ENCODE data around the gene COX7B2. TPM values are rescaled to one million over a fixed set of nuclear protein-coding genes. Genes with fewer than 3 reads are reported as not detected.

The COX7B2 gene
- total RNA-seq, 1 donor from 2014 or later: not detected

DNA sequence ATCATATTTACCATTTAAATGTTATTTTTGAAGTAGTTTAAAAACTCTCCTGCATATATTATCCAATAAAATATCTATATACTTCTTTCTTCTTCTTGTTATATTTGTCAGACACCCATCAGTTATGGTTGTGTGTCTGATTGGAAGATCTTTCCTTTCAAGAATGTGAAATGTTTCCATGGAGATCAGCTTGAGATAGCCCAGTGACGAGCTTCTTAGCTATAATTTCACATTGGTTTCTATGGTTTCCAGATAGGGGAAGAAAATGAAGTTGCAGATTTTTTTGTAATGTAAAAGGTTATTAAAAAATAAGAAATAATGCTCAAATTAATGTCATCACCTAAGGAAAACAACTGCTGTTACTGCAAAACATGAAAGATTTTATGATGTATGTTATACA is 189.0 kb downstream of the COX7B2 start:
- no peak overlapping the region for H3K4me3 ChIP-seq (ENCODE audit: low read depth, low read length)
- no peaks in the 10 kb centered on the region for H3K36me3 ChIP-seq (ENCODE audit: control insufficient read depth, insufficient read depth, low read length)
- no peak for DNase-seq (ENCODE audit: low read depth)
- TF ChIP-seq, protein P1, sequence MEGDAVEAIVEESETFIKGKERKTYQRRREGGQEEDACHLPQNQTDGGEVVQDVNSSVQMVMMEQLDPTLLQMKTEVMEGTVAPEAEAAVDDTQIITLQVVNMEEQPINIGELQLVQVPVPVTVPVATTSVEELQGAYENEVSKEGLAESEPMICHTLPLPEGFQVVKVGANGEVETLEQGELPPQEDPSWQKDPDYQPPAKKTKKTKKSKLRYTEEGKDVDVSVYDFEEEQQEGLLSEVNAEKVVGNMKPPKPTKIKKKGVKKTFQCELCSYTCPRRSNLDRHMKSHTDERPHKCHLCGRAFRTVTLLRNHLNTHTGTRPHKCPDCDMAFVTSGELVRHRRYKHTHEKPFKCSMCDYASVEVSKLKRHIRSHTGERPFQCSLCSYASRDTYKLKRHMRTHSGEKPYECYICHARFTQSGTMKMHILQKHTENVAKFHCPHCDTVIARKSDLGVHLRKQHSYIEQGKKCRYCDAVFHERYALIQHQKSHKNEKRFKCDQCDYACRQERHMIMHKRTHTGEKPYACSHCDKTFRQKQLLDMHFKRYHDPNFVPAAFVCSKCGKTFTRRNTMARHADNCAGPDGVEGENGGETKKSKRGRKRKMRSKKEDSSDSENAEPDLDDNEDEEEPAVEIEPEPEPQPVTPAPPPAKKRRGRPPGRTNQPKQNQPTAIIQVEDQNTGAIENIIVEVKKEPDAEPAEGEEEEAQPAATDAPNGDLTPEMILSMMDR (IDR thresholded peaks at IDR 0.05; ENCODE audit: insufficient read depth, low read length, severe bottlenecking): no peak
- no peaks in the 10 kb centered on the region for H3K27me3 ChIP-seq (ENCODE audit: control insufficient read depth, insufficient read depth, low read length)
- no peak for FAIRE-seq

DNA sequence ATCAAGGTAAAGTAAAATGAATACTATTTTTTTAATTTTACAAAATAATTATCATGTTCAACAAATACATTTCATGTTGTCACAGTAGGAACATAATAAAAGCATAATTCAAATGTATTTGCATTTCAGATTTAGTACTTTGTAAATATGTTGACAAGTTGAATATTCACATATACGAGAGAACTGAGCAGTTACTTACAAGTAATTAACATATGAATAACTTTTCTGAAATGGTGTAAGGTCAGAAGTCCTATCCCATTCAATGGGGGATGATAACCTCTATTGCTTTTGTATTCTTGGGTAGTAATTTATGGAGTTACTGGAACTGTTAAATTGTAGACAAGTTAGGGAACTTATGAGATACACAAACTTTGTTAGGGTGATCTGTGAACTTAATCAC is 191.1 kb downstream of the COX7B2 start:
- FAIRE-seq: no peak
- no peak overlapping the region for H3K4me3 ChIP-seq (ENCODE audit: low read depth, low read length)

DNA sequence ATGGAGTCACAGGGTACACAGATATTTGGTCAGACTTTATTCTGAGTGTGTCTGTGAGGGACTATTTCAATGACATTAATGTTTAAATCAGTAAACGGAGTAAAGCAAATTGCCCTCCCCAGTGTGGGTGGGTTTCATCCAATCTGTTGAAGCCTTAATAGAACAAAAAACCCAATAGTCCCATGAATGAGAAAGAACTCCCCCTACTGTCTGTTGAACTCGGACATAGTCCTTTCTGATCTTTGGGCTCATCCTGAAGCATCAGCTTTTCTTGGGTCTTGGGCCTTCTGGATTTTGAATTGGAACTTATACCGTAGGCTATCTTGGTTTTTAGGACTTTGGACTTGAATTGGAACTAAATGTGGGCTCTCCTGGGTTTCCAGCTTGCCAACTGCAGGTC is 193.6 kb downstream of the COX7B2 start:
- H3K36me3 ChIP-seq (ENCODE audit: control insufficient read depth, insufficient read depth, low read length): no peaks in the 10 kb centered on the region
- no peak overlapping the region for H3K4me3 ChIP-seq (ENCODE audit: low read depth, low read length)
- H3K27me3 ChIP-seq (ENCODE audit: control insufficient read depth, insufficient read depth, low read length): no peaks in the 10 kb centered on the region
- TF ChIP-seq, protein P1 (IDR thresholded peaks at IDR 0.05; ENCODE audit: insufficient read depth, low read length, severe bottlenecking): no peak
- FAIRE-seq (no peak), DNase-seq (ENCODE audit: low read depth) (no peak)

More for the DNA sequence above, 191.1 kb downstream of the COX7B2 start:
- Histone ChIP-seq H3K27me3 (ENCODE audit: control insufficient read depth, insufficient read depth, low read length) (no peaks in the 10 kb centered on the region), H3K36me3 (ENCODE audit: control insufficient read depth, insufficient read depth, low read length) (no peaks in the 10 kb centered on the region)
- DNase-seq (ENCODE audit: low read depth): no peak
- TF ChIP-seq, protein P1 (IDR thresholded peaks at IDR 0.05; ENCODE audit: insufficient read depth, low read length, severe bottlenecking): no peak

DNA sequence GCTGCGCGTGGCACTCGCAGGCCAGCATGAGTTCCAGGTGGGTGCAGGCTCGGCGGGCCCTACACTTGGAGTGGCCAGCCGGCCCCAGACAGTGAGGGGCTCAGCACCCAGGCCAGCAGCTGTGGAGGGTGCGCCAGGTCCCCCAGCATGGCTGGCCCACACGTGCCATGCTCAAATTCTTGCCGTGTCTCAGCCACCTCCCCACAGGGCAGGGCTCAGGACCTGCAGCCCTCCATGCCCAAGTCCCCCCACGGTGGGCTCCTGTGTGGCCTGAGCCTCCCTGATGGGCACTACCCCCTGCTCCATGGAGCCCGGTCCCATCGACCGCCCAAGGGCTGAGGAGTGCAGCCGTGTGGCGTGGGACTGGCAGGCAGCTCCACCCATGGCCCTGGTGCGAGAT is 210.2 kb downstream of the COX7B2 start:
- DNase-seq (ENCODE audit: low read depth) (no peak), FAIRE-seq (no peak)
- H3K27me3 ChIP-seq (ENCODE audit: control insufficient read depth, insufficient read depth, low read length): no peaks in the 10 kb centered on the region
- H3K36me3 ChIP-seq (ENCODE audit: control insufficient read depth, insufficient read depth, low read length): no peaks in the 10 kb centered on the region
- H3K4me3 ChIP-seq (ENCODE audit: low read depth, low read length): no peak overlapping the region
- TF ChIP-seq, protein P1 (IDR thresholded peaks at IDR 0.05; ENCODE audit: insufficient read depth, low read length, severe bottlenecking): no peak

Other genes starting within 250 kb of the COX7B2 start
- gene GABRA4, start 84.3 kb upstream of the COX7B2 start, total RNA-seq: not detected in 2 replicates
- not detected in 2 replicates for gene GABRB1, start 122.3 kb upstream of the COX7B2 start, total RNA-seq

All from bronchial epithelial cell (primary cell).